Thoracic aorta (tissue), 2 donors: ENCODE measurements around the gene CABCOCO1. TPM values are rescaled to one million over a fixed set of nuclear protein-coding genes. Genes with fewer than 3 reads are reported as not detected.
A peak's percentile ranks its signal among the peaks of the same experiment; 100 is the strongest.

Experiments
- ATAC-seq: fragments of 150-250 bp; one replicate; pipeline ENCODE4 v1.8.0; 2017; ENCODE audit warnings: low read depth; ENCODE audit not compliant: insufficient number of reproducible peaks, low FRiP score
- DNase-seq: peaks from one replicate; pipeline ENCODE4 v3.0.0-alpha.2; 2020; ENCODE audit warnings: low spot score
- H3K27ac ChIP-seq, 2 donors: fragments of 200-600 bp; sonication (generic); 1 replicate in 1 of 2; 2 replicates in 1 of 2; pipeline ENCODE4 v1.5.1; 2016; ENCODE audit warnings: mild to moderate bottlenecking in 2 of 2, moderate library complexity in 2 of 2
- H3K27me3 ChIP-seq: fragments of 200-600 bp; sonication (generic); replicated peaks from 2 replicates; pipeline ENCODE4 v1.6.0; 2016; ENCODE audit warnings: mild to moderate bottlenecking; ENCODE audit not compliant: insufficient read depth
- H3K36me3 ChIP-seq: fragments of 200-600 bp; sonication (generic); one replicate; pipeline ENCODE4 v1.5.1; 2016
- H3K4me1 ChIP-seq, 2 donors: fragments of 200-600 bp; sonication (generic); 1 replicate in 1 of 2; 2 replicates in 1 of 2; pipeline versions ENCODE4 v1.5.1 to v1.6.0; 2016; ENCODE audit warnings: low read depth in 2 of 2, mild to moderate bottlenecking in 1 of 2; ENCODE audit not compliant: control insufficient read depth in 1 of 2
- H3K4me3 ChIP-seq: fragments of 200-600 bp; sonication (generic); 2 replicates; pipeline ENCODE4 v1.5.1; 2016; ENCODE audit warnings: mild to moderate bottlenecking
- H3K9me3 ChIP-seq: fragments of 200-600 bp; sonication (generic); 2 replicates; pipeline ENCODE4 v1.5.1; 2016
- CTCF ChIP-seq: fragments of 200-600 bp; sonication (generic); IDR thresholded peaks from one replicate; pipeline ENCODE4 v1.5.1; 2019; ENCODE audit warnings: antibody characterized with exemption
- total RNA-seq, 2 donors: library from RNA; depleted of rRNA; stranded (reverse); fragments of >200 nt; gene quantifications; one replicate each; pipeline versions ENCODE4 v1.1.0 to v1.2.3, GENCODE V29; 2016

CABCOCO1 gene
- total RNA-seq, 2 donors from 2014 or later, result 1.1 TPM; not detected in 1

GRCh38 chr10:61627266-61627665 lies 35.5 kb upstream of the CABCOCO1 start:
- no peak overlapping the region for H3K27ac ChIP-seq

GRCh38 chr10:61628151-61628874 lies 34.4 kb upstream of the CABCOCO1 start:
- DNase-seq, result no peak
- TF ChIP-seq CTCF, result no peak
- ATAC-seq, result no peak
- peak overlapping the region in 1 of 2 donors; percentile 42 for H3K27ac ChIP-seq
- H3K4me3 ChIP-seq, result no peak overlapping the region
- H3K9me3 ChIP-seq, result no peaks in the 10 kb centered on the region
- H3K36me3 ChIP-seq, result no peaks in the 10 kb centered on the region
- H3K27me3 ChIP-seq, result no peaks in the 10 kb centered on the region
- H3K4me1 ChIP-seq, result peaks cover 16 to 35% of the 10 kb centered on the region in 2 donors

More at GRCh38 chr10:61627266-61627665, 35.5 kb upstream of the CABCOCO1 start:
- no peak for TF ChIP-seq CTCF
- DNase-seq (no peak), ATAC-seq (no peak)
- Histone ChIP-seq H3K9me3 (no peaks in the 10 kb centered on the region), H3K4me1 (peaks cover 16 to 33% of the 10 kb centered on the region in 2 donors), H3K27me3 (no peaks in the 10 kb centered on the region), H3K4me3 (no peak overlapping the region), H3K36me3 (no peaks in the 10 kb centered on the region)

GRCh38 chr10:61628875-61629513 lies 33.7 kb upstream of the CABCOCO1 start:
- Histone ChIP-seq H3K9me3 (no peaks in the 10 kb centered on the region), H3K36me3 (no peaks in the 10 kb centered on the region), H3K27me3 (no peaks in the 10 kb centered on the region), H3K4me1 (peaks cover 14 to 35% of the 10 kb centered on the region in 2 donors), H3K4me3 (no peak overlapping the region), H3K27ac (peak overlapping the region in 1 of 2 donors; percentile 42)
- no peak for TF ChIP-seq CTCF
- ATAC-seq, result no peak
- no peak for DNase-seq

GRCh38 chr10:61629576-61629975 lies 33.2 kb upstream of the CABCOCO1 start:
- no peak overlapping the region for H3K4me3 ChIP-seq
- H3K27me3 ChIP-seq, result no peaks in the 10 kb centered on the region
- H3K4me1 ChIP-seq, result peaks cover 16 to 40% of the 10 kb centered on the region in 2 donors
- H3K9me3 ChIP-seq, result no peaks in the 10 kb centered on the region
- no peaks in the 10 kb centered on the region for H3K36me3 ChIP-seq
- no peak for TF ChIP-seq CTCF
- DNase-seq (no peak), ATAC-seq (no peak)
- no peak overlapping the region for H3K27ac ChIP-seq

- Histone ChIP-seq H3K4me3 (no peak overlapping the region), H3K36me3 (no peaks in the 10 kb centered on the region), H3K9me3 (no peaks in the 10 kb centered on the region), H3K27me3 (no peaks in the 10 kb centered on the region), H3K27ac (no peak overlapping the region), H3K4me1 (peaks cover 20 to 58% of the 10 kb centered on the region in 2 donors)
- no peak for TF ChIP-seq CTCF
- ATAC-seq (no peak), DNase-seq (no peak)
These were observed 30.6 kb upstream of the CABCOCO1 start for GRCh38 chr10:61632057-61632670.
